HG03378 (cell line): Measurements from ENCODE around the gene USP35.
A peak's percentile ranks its signal among the peaks of the same experiment; 100 is the strongest.
"Not testable (repeated sequence)": the region's sequence is repeated elsewhere in the genome, so short reads cannot be mapped to it uniquely, and the experiment has no call there.

Source experiments
- ATAC-seq: cut with Tn5 transposase; IDR thresholded peaks from one replicate; pipeline ENCODE4 v1.9.1; 2021; ENCODE audit warnings: mild to moderate bottlenecking, moderate library complexity; ENCODE audit not compliant: unreplicated experiment

The USP35 gene

DNA sequence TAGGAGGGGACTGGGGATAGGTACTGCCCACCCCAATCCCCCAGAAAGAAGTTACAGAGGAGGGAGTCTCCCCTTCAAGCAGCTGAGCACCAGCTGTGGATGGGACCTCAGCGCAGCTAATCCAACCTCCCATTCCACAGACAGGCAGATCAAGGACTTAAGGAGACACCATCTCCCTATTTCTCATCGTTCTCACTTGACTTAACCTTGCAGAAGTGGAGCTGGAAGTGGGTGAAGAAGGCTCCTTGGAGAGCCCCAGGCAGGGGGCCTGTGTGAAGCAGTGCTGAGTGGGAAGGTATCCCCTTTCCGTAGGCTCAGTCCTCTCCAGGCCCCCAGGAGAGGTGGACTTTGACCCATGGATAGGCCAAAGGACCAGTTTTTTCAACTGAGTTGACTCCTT, 27.3 kb downstream of the USP35 start:
- ATAC-seq = no peak

DNA sequence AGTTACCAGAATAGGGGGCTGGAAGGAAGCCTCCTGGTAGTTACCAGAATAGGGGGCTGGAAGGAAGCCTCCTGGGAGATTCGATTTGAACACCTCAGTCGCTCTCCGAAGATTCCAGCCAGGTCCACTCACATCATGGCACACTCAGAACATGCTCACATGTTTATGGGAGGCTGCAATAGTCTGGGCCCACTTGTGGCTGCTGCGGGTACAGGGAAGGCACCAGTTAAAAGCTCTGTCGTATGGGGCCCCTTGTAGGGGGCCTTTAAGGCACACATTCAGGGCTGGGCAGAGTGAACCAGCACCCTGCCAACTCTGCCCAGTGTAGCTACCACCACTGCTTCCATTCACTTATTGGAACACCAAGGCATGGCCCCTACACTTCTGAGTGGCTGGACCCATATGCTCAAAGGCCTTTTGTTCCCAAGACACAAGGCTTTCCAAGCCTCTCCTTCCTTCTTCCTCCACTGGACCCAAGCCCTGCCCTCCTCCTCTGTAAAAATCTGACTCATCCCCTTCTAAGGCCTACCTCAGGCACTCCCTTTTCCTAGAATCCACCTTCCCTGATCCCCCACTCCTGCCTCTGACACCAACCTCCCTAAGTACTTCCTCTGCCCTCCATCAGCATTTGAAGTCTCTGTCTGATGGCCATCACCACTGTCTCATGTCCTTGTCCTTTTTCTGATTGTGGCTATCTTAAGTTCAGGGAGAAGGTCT, 28.0 kb downstream of the USP35 start:
- ATAC-seq = no peak

DNA sequence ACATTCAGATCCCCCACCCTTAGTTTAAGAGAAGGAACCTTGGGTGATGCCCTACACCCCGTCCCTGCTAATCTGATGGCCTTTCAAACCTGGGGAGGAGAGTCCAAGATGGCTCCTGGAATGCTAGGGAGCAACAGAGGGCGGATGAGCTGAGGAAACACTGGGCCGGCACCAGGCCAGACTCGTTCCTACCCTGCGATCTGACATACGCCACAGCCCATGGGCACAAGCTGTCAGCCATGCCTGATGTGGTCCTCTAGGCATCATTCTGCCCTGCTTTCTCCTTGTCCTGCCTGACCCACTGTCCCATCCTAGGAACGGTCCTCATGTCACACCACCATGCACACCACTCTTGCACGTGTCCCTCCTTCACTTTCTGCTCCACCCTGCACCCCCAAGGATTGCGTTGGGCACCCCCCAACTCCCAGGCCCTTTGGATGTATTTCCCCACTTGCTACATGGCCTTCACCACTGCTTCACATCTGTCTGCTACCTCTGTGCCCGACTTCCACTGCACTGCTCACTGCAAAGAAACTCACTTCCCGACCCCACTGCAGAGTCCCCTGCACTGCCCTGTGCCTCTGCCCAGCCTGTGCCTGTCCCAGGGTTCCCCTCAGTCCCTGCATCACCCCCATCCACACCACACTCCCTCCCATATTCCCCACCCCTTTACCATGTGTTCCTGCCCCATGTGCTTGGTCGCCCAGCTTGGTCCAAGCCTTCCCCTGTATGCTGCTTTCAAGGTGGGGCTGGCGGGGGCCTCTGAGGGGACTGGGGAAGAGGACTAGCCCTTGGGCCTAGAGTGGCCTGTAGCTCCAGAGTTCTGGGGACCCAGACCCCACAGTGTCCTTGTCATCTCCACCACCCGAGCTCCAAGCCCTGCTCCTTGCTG, 29.2 kb downstream of the USP35 start:
- no peak for ATAC-seq

DNA sequence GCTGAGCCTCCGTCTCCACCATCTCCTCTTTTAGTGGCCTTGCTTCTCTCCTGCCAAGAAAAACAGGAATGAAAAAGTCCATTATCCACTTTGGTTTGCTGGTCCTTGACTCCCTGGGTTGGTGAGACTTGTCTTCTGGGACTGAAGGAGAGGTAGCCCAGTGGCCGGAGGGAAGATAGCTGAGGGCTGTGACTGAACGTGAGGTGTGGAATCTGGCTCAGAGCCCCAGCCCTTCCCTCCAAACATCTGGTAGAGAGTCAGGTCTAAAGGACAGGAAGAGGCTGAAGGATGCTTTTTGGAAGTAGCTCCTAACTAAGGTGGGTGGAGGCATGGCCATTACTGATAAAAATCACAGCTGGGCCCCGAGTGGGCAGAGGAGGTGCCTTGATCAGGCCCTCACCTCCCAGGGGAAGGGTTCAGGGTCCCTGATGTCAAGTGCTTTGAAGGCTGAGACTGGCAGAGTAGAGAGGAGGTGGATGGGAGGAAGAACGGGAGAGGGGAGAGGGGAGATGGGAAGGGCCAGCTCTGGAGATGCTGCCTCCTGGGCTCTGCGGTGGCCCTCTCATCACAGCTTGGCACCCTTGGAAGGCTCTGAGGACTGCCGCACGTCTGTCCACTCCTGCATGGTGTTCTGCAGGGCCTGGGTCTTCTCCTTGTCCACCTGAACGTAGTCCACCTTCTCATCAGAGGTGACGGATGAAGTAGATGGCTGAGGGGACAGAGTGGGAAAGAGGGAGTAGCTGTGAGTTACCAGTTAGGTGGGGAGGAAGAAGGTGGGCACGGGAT, 30.2 kb downstream of the USP35 start:
- ATAC-seq = no peak

DNA sequence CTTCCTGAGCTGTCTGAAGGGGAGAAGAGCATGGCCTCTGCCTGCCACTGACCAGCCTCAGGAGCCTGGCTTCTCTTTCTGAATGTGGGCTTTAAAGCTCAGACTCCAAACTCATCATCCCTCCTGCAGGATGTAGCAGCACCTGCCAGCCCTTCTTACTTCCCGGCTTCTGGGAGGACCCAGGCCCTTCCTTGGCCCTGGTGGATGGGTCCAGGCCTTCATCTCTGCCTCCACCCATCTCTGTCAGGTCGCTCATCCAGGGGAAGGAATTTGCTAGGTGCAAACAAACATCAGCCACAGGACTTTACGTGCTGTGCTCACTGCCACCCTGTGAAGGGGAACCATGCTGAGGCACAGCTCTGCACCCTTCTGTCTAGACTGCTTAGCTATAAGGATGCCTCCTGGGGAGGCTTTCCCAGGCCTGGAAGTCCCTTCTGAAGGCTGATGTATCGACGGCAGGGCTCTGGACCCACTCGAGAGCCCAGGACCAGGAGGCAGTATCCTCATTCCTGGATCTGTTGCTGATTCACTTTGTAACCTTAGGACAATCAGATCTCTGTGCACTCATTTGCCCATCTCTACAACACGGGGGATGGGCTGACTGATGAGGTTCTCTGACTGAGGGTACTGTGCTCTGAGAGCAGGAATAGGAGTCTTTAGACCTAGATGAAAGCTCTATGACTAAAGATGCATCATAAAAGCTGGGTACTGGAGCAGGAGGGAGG, 30.9 kb downstream of the USP35 start:
- no peak for ATAC-seq

DNA sequence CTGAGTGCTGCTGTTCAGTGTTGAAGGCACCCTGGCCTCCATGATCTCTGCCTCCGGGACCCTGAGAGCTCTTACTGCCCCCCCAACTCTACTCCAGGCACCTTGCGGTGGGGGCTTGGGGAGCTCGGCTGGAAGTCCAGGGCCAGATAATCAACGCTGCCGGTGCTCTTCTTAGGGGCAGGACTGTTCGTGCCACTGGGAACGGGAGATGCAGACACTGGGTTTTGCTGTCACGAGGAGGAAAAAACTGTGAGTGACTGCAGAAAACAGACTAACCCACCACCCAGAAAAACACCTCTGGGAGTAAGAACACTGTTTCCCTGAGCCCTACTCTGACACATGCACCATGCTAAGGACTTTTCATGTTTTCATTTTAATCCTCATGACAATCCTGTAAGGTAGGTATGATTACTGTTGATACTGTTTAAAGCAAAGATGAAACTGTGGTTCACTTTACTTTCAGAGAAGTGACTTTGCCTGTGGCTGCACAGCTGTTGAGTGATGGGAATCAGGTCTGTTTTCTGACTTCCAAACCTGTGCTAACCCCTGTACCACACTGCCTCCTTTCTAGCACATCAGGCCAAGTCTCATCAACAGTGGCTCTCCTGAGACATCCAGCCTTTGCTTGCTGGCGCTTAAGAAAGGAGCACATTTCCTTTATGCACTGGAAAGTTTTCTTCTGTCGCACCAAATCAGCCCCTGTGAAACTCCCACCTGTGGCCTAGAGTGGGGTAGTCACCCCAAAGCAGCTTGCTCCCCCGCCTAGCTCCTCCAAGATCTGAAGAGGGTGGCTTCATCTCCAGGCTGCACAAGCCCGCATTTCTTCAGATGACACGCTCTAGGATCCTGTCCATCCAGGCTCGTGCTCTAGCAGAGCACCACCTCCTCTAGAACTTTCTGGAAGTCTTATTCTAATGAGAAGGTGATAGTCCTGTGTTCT, 31.8 kb downstream of the USP35 start:
- no peak for ATAC-seq

DNA sequence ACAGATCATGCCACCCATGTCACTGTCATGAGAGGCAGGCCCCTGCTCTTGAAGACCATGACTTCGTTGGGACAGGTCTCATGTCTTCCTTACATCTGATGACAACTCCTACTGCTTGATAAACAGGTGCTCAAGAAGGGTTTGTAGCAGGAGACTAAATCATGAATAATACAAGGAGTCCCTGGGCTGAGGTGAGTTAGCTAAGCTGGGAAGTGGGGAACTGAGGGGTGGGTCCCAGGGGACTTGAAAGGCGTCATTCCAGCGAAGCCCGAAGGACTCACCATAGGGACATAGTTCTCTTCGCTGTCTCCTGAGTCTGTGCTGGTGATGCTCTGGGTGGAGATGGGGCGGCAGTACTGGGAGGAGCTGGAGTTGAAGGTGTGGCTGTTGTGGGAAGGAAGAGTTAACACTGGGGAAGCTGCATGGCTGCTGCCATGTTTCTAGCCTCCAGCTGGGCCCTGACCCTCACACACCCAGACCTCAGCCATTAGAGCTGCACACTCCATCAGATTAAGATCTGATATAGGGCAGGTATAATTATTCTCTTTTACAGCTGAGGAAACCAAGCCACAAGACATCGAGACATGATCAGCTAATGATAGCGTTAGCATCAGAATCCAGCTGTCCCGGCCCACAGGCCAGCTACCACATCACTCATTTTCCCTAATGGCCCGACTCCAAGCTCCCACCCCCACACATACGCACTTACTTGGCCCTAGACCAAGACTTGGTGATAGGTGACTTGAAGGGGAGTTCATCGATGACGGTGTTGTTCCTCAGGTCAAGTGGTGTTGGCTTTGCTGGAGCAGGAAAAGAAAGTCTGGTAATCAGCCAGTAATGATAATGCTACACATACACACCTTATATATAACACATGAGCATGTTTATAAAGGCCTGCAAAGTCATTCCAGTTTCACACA, 32.9 kb downstream of the USP35 start:
- no peak for ATAC-seq

DNA sequence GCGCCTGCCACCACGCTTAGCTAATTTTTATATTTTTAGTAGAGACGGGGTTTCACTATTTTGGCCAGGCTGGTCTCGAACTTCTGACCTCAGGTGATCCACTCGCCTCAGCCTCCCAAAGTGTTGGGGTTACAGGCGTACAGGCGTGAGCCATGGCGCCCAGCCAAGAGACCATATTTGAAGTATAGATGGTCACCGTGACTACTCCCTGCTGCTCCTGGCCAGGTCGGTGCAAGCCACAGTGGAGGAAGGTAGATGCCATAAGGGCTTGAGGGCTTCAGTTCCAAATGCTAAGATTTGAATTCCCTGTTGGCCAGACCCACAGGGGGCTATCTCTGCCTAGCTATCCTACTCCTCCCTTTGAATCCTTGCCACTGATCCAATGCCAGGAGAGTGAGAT, 34.0 kb downstream of the USP35 start:
- ATAC-seq = not testable (repeated sequence)

DNA sequence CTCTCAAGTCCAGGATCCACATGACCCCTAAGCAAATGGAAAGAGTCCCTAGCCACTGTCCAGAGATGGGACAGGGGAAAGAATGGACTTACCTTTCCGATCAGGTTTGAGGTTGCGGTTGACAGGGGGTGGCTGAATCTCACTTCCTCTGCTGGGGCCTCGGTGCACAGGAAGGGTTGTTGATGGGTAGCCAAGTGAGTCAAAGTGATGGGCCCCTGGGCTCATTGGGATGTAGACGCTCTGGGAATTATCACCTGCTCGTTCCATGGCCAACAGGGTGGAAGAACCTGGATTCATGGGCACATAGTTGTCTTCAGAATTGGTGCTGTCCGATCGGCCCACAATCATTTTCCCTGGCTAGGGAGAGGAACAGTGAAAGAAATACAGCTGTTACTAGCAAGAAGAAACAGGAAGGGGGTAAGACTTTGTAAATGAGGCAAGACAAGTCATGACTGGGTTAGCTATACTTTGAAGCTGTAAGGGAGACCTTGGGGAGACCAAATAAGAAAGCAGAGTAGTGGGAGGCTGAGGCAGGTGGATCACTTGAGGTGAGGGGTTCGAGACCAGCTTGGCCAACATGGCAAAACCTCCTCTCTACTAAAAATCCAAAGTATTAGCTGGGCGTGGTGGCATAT, 34.7 kb downstream of the USP35 start:
- ATAC-seq = peak; percentile 72

DNA sequence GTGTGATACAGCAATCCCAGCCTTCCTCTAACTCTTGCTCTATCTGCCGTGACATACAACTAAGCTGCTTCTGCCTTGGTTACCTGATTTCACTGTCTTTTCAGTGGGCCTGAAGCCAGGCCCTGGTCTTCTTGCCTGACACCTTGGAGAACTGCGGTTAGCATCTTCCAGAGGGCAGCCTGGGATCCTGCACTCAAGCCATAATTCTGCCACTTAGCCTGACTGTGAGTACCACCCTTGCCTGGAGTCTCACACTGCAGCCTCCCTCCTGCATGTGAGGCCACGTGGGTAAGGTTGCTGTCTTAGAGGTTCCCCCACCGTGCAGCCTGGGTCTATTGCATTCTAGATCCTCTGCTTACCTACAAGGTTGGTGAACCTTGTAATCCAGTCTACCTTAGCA, 35.8 kb downstream of the USP35 start:
- ATAC-seq = no peak

DNA sequence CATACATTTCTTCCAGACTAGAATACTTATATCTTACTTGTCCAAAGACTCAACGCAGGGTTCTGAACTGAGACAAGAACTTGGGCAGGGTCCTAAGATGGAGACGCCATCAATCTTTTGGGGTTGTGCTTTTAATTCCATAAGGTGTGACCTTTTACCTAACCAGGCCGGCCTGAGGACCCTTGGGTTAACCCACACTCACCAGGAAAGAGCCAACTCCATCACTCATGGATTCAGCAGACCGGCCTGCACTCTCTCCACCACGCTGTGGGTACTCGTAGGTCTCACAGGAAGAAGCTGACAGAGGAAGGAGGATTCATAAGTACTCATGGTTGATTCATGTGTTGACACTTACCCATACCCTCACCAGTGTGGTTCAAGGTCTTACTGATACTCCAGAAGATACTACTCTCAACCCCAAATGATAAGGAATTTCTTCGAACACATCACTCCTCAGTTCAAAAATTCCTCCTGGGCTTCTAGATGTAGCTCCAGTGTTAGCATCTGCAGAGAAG, 36.2 kb downstream of the USP35 start:
- ATAC-seq = no peak

DNA sequence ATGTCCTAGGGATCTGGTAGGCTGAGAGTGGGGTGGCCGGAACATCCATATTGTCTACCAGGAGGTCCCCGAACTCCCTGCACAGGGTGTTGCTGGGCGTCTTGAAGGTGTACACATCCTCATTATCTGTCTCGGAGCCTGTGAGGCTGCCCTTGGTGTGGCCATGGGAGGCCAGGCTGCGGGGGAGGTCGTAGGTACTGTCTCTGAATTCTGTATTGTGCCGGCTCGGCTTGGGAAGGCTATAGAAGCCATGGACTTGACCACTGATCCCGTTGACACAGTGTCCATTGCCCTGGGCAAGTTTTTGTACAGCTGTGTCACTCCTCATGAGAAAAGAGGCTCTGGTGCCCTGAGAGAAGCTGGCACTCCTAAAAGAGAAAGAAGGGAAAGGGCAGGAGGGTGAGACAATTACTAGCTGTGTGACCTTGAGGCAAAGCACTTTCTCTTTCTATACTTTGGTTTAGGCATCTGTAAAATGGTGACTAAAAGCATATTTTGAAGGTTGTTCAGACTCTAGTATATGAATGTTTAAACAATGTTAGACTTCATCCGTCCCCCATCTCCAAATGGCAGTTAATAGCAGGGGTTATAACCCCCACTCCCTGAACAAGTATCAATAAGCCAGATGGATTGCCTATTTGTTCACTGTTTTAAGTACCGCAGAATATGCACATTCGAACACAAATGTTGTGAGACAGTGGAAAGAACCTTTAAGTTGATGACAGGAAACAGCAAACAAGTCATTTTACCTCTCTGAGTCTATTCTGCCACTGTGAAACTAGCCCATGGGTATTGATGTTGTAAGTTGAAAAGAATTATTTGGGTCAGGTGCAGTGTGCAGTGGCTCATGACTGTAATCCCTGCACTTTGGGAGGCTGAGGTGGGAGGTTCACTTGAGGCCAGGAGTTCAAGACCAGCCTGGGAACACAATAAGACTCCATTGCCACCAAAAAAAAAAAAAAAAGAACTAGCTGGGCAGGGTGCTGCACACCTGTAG, 38.3 kb downstream of the USP35 start:
- no peak for ATAC-seq

DNA sequence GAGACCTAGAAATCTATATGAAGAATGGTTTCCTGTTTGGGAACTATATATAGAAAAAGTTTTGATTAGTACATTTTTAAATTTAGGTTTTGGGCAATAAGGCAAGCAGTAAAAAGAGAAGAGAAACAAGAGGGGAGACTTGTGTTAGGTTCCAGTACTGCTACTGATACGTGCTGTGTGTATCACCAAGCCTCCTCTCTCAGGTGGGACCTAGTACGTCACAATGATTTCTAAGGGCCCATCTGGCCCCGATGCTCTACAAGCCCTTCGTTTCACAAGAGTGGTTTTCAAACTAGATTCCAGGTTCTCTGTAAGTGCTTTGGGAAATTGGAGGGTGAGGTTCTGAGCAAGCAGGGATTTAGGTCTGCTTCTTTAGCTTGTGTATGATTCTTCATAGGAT, 39.2 kb downstream of the USP35 start:
- no peak for ATAC-seq

DNA sequence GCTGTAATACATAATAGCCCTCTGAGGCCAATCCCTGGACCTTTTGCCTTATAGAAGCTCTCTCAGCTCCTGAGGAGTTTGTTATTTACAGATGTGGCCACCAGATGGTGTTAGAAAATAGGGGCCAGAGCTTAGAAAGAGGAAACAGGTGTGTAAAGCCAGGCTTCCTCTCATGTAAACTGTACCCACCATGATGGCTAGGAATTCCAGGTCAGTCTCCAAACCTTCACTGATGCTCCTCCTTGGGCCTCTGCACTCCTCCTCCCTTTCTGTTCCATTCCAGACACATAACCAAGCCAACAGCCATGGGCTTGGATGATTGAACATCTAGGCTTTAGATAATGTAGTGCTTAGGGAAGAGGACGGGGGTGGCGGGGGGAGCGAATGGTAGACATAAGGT, 39.7 kb downstream of the USP35 start:
- no peak for ATAC-seq

DNA sequence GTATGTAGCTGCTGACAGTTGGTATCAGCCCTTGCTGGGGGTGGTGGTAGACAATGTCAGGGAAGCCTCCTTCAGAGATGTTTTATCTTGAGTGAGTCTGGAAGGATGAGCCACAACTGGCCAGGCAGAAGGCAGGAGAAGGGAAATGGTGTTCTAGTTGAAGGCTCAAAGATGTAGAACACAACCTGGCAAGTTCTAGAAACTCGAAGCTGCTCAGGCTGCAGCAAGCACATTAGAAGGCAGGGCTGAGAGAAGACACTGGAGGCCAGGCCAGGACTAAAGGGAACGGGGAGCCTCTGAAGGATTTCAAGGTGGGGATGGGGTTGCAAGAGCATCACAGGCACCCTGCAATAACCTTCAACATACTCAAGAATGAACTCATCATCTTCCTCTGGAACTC, 40.4 kb downstream of the USP35 start:
- ATAC-seq = no peak

DNA sequence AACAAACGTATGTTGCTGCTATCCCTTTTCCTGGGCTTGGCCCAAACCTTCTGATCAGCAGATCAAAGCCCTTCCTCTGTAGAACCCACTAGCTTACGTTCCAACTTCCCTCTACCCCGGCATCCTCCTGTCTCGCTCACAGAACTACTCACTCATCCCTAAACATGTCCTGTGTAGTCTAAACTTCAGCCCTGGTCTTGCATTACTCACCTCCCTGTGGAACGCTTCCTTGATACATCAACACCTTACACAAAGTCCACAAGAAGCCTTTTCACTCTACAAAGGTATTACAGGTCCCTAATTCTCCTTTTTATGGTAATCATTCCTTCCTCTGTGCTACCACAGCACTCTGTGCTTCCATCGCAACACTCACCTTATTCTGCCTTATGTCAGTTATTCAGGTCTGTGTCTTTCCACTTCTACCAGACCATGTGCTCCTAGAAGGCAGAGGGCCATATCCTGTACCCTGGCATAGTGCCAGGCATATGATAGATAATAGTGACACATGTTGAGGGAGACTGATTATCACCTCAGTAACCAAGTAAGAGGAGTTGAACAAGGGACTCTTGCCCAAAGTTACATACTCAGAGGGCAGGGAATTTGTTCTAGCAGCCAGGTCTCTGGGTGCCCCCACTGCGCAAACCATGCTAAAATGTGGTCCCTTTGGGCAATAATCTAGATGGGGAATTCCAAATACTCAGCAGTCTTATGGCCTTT, 41.6 kb downstream of the USP35 start:
- ATAC-seq = no peak
